Body of pancreas (tissue), 4 donors: ENCODE data around the gene ATP6V1G1. TPM values are rescaled to one million over a fixed set of nuclear protein-coding genes. Genes with fewer than 3 reads are reported as not detected.

Source experiments
- ATAC-seq: fragments of 150-250 bp; one replicate; pipeline ENCODE4 v1.9.1; 2016
- DNase-seq, 4 donors: peaks; one replicate each; pipeline ENCODE4 v3.0.0-alpha.2; 2019
- H3K27ac ChIP-seq, 4 donors: fragments of 200-600 bp; sonication (generic); 1 replicate in 3 of 4; 2 replicates in 1 of 4; pipeline versions ENCODE4 v1.5.1 to v1.6.1; 2016 to 2019; ENCODE audit warnings: mild to moderate bottlenecking in 1 of 4, mixed read lengths in 1 of 4, moderate library complexity in 1 of 4
- H3K27me3 ChIP-seq, 2 donors: fragments of 200-600 bp; sonication (generic); one replicate each; pipeline ENCODE4 v1.6.0; 2016; ENCODE audit warnings: mild to moderate bottlenecking in 1 of 2
- H3K36me3 ChIP-seq, 2 donors: fragments of 200-600 bp; sonication (generic); replicated peaks in 1 of 2; 2 replicates each; pipeline ENCODE4 v1.5.1; 2016; ENCODE audit warnings: low read depth in 2 of 2; ENCODE audit not compliant: insufficient read depth in 1 of 2
- H3K4me1 ChIP-seq: fragments of 200-600 bp; sonication (generic); one replicate; pipeline ENCODE4 v1.6.0; 2016
- H3K4me3 ChIP-seq, 2 donors: fragments of 200-600 bp; sonication (generic); 1 replicate in 1 of 2; 2 replicates in 1 of 2; pipeline ENCODE4 v1.5.1; 2016 to 2019
- H3K9me3 ChIP-seq, 3 donors: fragments of 200-600 bp; sonication (generic); 1 replicate in 2 of 3; 2 replicates in 1 of 3; pipeline ENCODE4 v1.5.1; 2016
- POLR2A ChIP-seq, 3 donors: fragments of 450-650 bp; IDR thresholded peaks; one replicate each; pipeline ENCODE4 v1.6.1; 2016; ENCODE audit warnings: antibody characterized with exemption in 3 of 3, mild to moderate bottlenecking in 2 of 3
- WGBS, 2 donors: methylation state at CpG; one replicate each; pipeline ENCODE4 v1.1.5; 2017; 5-methylcytosine and 5-hydroxymethylcytosine counted together
- intact Hi-C: fragments of 100-400 bp; cut with DNase I; formaldehyde crosslinking; loops from one replicate; pipeline ENCODE4 v1.15.1; 2023
- total RNA-seq, 2 donors: library from RNA; depleted of rRNA; stranded (reverse); fragments of >200 nt; gene quantifications; one replicate each; pipeline ENCODE4 v1.1.0, GENCODE V29; 2016
- TF ChIP-seq, protein P1 (sequence below), 7 experiments: fragments of 450-650 bp in 4 of 7; fragments of 200-600 bp in 3 of 7; sonication (generic) in 3 of 7; IDR thresholded peaks; one replicate each; pipeline ENCODE4 v1.5.1; 2016 to 2019; ENCODE audit warnings: antibody characterized with exemption in 7 of 7

Gene ATP6V1G1
- total RNA-seq, 2 donors from 2014 or later, result 62.3 to 91.3 TPM

DNA sequence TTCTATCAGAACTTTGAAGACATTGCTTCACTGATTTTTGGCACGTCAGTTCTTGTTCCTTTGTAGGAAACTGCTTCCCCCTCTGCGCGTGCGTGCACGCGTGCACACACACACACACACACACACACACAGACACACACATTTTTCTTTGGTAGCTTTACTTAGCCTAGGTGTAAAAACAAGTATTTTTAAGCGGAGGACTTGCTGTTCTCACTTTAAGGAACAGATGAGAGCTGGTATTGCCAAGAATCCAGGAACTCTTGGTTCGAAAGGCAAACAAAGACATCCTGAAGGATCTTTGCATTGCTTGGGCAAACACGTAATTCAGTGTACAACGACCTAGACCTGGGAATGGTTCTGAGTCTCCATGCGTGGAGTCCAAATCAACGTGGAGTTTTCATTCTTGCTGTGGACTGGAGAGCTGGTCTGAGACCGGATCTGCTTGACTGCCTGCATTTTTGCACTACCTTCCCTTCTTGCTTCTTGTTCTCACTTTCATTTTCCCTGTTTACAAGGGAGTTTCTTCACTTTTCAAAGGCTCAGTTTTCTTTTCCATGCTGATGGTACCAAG, 31.7 kb downstream of the ATP6V1G1 start:
- no peaks in the 10 kb centered on the region for H3K4me1 ChIP-seq
- ATAC-seq (no peak), DNase-seq (peak in 1 of 4 donors; percentile 20)
- peak overlapping the region in 1 of 4 donors; percentile 26 for H3K27ac ChIP-seq
- intact Hi-C loops, result no loop called here
- no peak overlapping the region for H3K4me3 ChIP-seq
- no peaks in the 10 kb centered on the region for H3K9me3 ChIP-seq
- no peaks in the 10 kb centered on the region for H3K27me3 ChIP-seq
- TF ChIP-seq POLR2A (IDR thresholded peaks at IDR 0.05), result no peak
- TF ChIP-seq, protein P1, sequence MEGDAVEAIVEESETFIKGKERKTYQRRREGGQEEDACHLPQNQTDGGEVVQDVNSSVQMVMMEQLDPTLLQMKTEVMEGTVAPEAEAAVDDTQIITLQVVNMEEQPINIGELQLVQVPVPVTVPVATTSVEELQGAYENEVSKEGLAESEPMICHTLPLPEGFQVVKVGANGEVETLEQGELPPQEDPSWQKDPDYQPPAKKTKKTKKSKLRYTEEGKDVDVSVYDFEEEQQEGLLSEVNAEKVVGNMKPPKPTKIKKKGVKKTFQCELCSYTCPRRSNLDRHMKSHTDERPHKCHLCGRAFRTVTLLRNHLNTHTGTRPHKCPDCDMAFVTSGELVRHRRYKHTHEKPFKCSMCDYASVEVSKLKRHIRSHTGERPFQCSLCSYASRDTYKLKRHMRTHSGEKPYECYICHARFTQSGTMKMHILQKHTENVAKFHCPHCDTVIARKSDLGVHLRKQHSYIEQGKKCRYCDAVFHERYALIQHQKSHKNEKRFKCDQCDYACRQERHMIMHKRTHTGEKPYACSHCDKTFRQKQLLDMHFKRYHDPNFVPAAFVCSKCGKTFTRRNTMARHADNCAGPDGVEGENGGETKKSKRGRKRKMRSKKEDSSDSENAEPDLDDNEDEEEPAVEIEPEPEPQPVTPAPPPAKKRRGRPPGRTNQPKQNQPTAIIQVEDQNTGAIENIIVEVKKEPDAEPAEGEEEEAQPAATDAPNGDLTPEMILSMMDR (IDR thresholded peaks at IDR 0.05), result no peak
- H3K36me3 ChIP-seq, result no peaks in the 10 kb centered on the region
- 68 to 83% methylated on average over 13 of the region's 13 CpGs for WGBS, 2 donors

DNA sequence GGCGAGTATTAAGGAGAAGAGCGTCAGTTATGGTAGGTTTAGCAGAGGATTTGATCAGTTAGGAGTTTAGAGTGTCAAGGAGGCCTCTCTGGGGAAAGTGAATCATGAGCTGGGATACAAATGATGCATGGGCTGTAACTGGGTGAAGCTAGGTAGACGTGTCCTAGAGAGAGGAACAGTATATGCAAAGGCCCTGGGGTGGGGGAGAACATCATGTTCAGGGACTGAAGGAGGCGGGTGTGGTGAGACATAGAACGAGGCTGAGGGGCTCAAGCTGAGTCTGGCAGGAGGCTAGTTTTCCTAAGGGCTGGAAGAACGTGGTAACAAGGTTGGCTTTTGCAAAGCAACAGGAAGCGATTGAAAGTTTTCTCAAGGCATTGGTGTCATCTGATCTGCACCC, 34.0 kb downstream of the ATP6V1G1 start:
- DNase-seq, result no peak
- 90 to 92% methylated on average over 7 of the region's 7 CpGs for WGBS, 2 donors
- intact Hi-C loops, result no loop called here
- H3K27me3 ChIP-seq, result no peaks in the 10 kb centered on the region
- H3K9me3 ChIP-seq, result no peaks in the 10 kb centered on the region
- H3K36me3 ChIP-seq, result no peaks in the 10 kb centered on the region
- no peaks in the 10 kb centered on the region for H3K4me1 ChIP-seq
- TF ChIP-seq POLR2A (IDR thresholded peaks at IDR 0.05), result no peak
- TF ChIP-seq, protein P1 (IDR thresholded peaks at IDR 0.05), result no peak
- no peak for ATAC-seq
- no peak overlapping the region for H3K4me3 ChIP-seq
- no peak overlapping the region for H3K27ac ChIP-seq

DNA sequence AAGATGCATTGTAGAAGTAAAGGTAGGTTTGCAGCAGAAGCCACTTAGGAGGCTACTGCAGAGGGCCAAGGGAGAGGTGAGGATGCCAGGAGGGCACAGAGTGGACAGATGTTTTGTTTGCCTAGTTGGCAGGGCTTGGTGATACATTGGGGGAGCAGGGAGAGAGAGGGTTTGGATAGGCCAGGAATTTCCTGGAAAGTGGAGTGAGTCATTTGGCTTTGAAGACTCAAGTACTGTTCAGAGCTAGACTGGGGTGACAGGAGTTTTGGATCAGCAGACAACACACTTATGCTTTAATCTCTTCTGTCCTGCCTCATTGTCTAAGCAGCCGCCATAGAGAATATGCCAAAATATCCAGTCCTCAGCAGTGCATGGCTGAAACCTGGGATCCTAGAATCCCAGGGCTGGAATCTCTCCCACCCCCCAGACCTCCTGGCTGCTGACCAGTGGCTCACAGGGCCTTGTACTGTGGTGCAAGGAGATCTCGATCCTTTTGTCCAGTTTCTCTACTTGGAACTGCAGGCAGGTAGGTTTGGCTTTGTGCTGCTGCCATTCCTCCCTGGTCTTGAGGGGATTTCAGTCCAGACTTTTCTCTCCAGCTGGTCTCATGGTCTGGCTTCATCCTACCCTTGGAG, 34.5 kb downstream of the ATP6V1G1 start:
- H3K4me3 ChIP-seq, result no peak overlapping the region
- H3K27me3 ChIP-seq, result no peaks in the 10 kb centered on the region
- ATAC-seq, result no peak
- no peaks in the 10 kb centered on the region for H3K9me3 ChIP-seq
- WGBS, 2 donors, result 71 to 85% methylated on average over 1 to 2 of the region's 2 CpGs
- no peak overlapping the region for H3K27ac ChIP-seq
- peak in 1 of 4 donors; percentile 6 for DNase-seq
- intact Hi-C loops, result no loop called here
- no peak for TF ChIP-seq POLR2A (IDR thresholded peaks at IDR 0.05)
- TF ChIP-seq, protein P1 (IDR thresholded peaks at IDR 0.05), result no peak
- H3K36me3 ChIP-seq, result no peaks in the 10 kb centered on the region
- H3K4me1 ChIP-seq, result no peaks in the 10 kb centered on the region

DNA sequence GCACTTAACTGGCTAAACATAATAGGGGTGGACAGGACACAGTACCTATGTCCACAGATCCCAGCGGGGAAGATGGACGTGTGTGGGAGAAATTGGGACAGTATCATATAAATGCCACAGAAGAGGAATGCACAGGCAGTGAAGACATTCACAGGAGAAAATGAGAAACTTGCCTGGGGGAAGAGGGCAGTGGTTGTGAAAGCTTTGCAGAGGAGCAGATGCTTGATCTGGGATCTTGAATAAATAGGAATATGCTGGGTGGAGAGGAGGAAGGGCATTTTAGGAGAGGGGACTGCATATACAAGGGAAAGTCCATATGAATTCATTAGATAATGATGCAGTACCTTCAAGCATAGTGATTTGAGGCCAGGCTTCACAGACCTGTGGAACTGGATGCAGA, 37.1 kb downstream of the ATP6V1G1 start:
- DNase-seq (no peak), ATAC-seq (no peak)
- WGBS, 2 donors, result 97 to 98% methylated on average over 2 of the region's 2 CpGs
- Histone ChIP-seq H3K36me3 (no peaks in the 10 kb centered on the region), H3K27me3 (no peaks in the 10 kb centered on the region), H3K27ac (no peak overlapping the region), H3K4me3 (no peak overlapping the region), H3K4me1 (no peaks in the 10 kb centered on the region), H3K9me3 (no peaks in the 10 kb centered on the region)
- TF ChIP-seq, protein P1 (IDR thresholded peaks at IDR 0.05), result no peak
- TF ChIP-seq POLR2A (IDR thresholded peaks at IDR 0.05), result no peak
- intact Hi-C loops, result no loop called here
